PC-9 (cell line): ENCODE data around the gene DNAI2. TPM values are rescaled to one million over a fixed set of nuclear protein-coding genes. Genes with fewer than 3 reads are reported as not detected.
"Not testable (repeated sequence)": the region's sequence is repeated elsewhere in the genome, so short reads cannot be mapped to it uniquely, and the experiment has no call there.

Experiments used
- BruUV-seq: library from RNA; stranded (reverse); fragments of 400-500 nt; replicated peaks from 2 replicates; lab custom pipeline; 2021; lab: Mats Ljungman, UMichigan
- CTCF ChIA-PET: fragments of 300-600 bp; sonication (Branson Sonifier 250); formaldehyde crosslinking; loops from one replicate; lab custom pipeline; 2022; ENCODE audit warnings: antibody characterized with exemption; lab: Charles Lee
- POLR2A ChIA-PET: fragments of 300-600 bp; sonication (Branson Sonifier 250); formaldehyde crosslinking; loops from one replicate; lab custom pipeline; 2022; ENCODE audit warnings: antibody characterized with exemption; ENCODE audit not compliant: unreplicated experiment; lab: Charles Lee
- DNase-seq, 2 experiments: peaks; one replicate each; pipeline versions ENCODE4 v3.0.0 to v3.0.0-alpha.2; 2015 to 2022; ENCODE audit warnings: mixed read lengths in 1 of 2
- H2AFZ ChIP-seq: fragments of 200-600 bp; sonication (generic); 2 replicates; pipeline ENCODE4 v1.8.1; 2017; ENCODE audit warnings: antibody characterized with exemption
- H3F3A ChIP-seq: fragments of 200-600 bp; sonication (generic); 2 replicates; pipeline ENCODE4 v1.8.1; 2017; ENCODE audit warnings: antibody characterized with exemption, mild to moderate bottlenecking, low read depth; ENCODE audit not compliant: insufficient read depth
- H3K27ac ChIP-seq: fragments of 200-600 bp; sonication (generic); 2 replicates; pipeline ENCODE4 v1.6.1; 2016; ENCODE audit warnings: mixed run types
- H3K27me3 ChIP-seq: fragments of 200-600 bp; sonication (generic); 2 replicates; pipeline ENCODE4 v1.6.1; 2016; ENCODE audit warnings: low read depth, mixed run types; ENCODE audit not compliant: insufficient read depth
- H3K36me3 ChIP-seq: fragments of 200-600 bp; sonication (generic); 2 replicates; pipeline ENCODE4 v1.6.1; 2016; ENCODE audit warnings: low read depth, mixed run types
- H3K4me1 ChIP-seq: fragments of 200-600 bp; sonication (generic); replicated peaks from 2 replicates; pipeline ENCODE4 v1.6.1; 2016; ENCODE audit warnings: mixed run types; ENCODE audit not compliant: insufficient read depth
- H3K4me2 ChIP-seq: fragments of 200-600 bp; sonication (generic); 2 replicates; pipeline ENCODE4 v1.6.1; 2017; ENCODE audit warnings: mixed run types
- H3K4me3 ChIP-seq: fragments of 200-600 bp; sonication (generic); 2 replicates; pipeline ENCODE4 v1.6.1; 2016; ENCODE audit warnings: mixed run types
- H3K79me2 ChIP-seq: fragments of 200-600 bp; sonication (generic); 2 replicates; pipeline ENCODE4 v1.6.1; 2017; ENCODE audit warnings: low read depth, mixed run types
- H3K9me2 ChIP-seq: fragments of 200-600 bp; sonication (generic); 2 replicates; pipeline ENCODE4 v1.8.1; 2017; ENCODE audit warnings: mild to moderate bottlenecking; ENCODE audit not compliant: insufficient read depth
- H3K9me3 ChIP-seq: fragments of 200-600 bp; sonication (generic); 2 replicates; pipeline ENCODE4 v1.8.1; 2016; ENCODE audit warnings: low read depth; ENCODE audit not compliant: insufficient read depth
- H4K20me1 ChIP-seq: fragments of 200-600 bp; sonication (generic); 2 replicates; pipeline ENCODE4 v1.8.1; 2017; ENCODE audit not compliant: insufficient read depth
- EZH2 ChIP-seq: fragments of 200-600 bp; sonication (generic); IDR thresholded peaks from 2 replicates; pipeline ENCODE4 v1.8.0; 2017; ENCODE audit warnings: antibody characterized with exemption, low read depth
- intact Hi-C: fragments of 100-400 bp; cut with micrococcal nuclease; formaldehyde crosslinking; loops from one replicate; pipeline ENCODE4 v1.10.0; 2022; ENCODE audit not compliant: unreplicated experiment
- total RNA-seq: library from RNA; stranded (reverse); gene quantifications from 2 replicates; pipeline ENCODE4 v1.2.3, GENCODE V29; 2021
- TF ChIP-seq, protein P1 (sequence below): fragments of 200-600 bp; sonication (generic); conservative IDR thresholded peaks from 2 replicates; pipeline ENCODE4 v1.6.1; 2017; ENCODE audit warnings: mixed run types, antibody characterized with exemption, mild to moderate bottlenecking, moderate library complexity

Gene DNAI2
- total RNA-seq, 1 experiment from 2014 or later: not detected

DNA sequence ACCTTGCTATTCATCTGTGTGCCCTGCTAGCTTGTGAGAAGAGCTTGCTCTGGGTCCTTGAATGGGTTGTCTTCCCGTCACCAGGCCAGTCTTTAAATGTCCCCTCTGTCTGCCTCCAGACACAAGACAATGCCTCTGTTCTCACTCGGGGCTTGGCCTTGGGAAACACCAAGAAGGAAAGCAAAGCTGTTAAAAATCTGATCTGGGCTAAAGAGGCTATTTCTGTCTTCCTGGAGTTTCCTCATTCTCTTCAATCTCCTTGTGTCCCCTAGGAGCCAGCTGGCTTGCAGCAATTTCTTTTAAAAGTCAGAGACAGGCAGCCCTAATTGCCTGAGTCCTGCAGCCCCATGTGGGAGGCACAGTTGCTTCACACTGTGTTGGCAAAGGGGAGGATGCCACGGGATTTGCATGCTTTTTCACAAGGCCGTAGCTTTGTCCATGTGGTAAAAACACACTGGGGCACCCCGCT lies 2.5 kb downstream of the DNAI2 start:
- no peaks in the 10 kb centered on the region for H4K20me1 ChIP-seq
- no peaks in the 10 kb centered on the region for H3F3A ChIP-seq
- H3K4me1 ChIP-seq: no peaks in the 10 kb centered on the region
- peaks cover 77% of the 10 kb centered on the region for H3K27me3 ChIP-seq
- no peak for TF ChIP-seq EZH2
- TF ChIP-seq, protein P1, sequence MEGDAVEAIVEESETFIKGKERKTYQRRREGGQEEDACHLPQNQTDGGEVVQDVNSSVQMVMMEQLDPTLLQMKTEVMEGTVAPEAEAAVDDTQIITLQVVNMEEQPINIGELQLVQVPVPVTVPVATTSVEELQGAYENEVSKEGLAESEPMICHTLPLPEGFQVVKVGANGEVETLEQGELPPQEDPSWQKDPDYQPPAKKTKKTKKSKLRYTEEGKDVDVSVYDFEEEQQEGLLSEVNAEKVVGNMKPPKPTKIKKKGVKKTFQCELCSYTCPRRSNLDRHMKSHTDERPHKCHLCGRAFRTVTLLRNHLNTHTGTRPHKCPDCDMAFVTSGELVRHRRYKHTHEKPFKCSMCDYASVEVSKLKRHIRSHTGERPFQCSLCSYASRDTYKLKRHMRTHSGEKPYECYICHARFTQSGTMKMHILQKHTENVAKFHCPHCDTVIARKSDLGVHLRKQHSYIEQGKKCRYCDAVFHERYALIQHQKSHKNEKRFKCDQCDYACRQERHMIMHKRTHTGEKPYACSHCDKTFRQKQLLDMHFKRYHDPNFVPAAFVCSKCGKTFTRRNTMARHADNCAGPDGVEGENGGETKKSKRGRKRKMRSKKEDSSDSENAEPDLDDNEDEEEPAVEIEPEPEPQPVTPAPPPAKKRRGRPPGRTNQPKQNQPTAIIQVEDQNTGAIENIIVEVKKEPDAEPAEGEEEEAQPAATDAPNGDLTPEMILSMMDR: no peak
- intact Hi-C loops: no loop called here
- POLR2A ChIA-PET: no interaction called here
- H3K9me3 ChIP-seq: no peaks in the 10 kb centered on the region
- H3K4me2 ChIP-seq: no peak overlapping the region
- no peak overlapping the region for H3K27ac ChIP-seq
- no peaks in the 10 kb centered on the region for H3K9me2 ChIP-seq
- no peaks in the 10 kb centered on the region for H3K36me3 ChIP-seq
- H3K4me3 ChIP-seq: no peak overlapping the region
- CTCF ChIA-PET: no interaction called here
- no peaks in the 10 kb centered on the region for H3K79me2 ChIP-seq
- BruUV-seq: no TSS peak
- DNase-seq: no peak
- no peak overlapping the region for H2AFZ ChIP-seq

DNA sequence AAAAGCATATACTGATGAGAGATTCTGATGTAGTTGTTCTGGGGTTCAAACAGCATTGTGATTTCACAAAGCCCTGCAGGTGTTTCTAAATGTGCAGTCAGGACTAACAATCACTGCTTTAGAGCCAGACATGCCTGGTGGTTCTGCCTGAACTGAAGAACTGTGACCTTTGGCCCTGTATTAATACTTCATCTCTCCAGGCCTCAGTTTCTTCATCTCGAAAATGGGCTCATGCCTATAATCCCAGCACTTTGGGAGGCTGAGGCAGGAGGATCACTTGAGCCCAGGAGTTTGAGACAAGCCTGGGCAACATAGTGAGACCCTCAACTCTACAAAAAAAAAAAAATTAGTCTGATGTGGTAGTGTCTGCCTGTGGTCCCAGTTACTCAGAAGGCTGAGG lies 3.9 kb downstream of the DNAI2 start:
- ChIA-PET POLR2A (no interaction called here), CTCF (no interaction called here)
- intact Hi-C loops: no loop called here
- Histone ChIP-seq H3K9me2 (no peaks in the 10 kb centered on the region), H3K27me3 (peaks cover 66% of the 10 kb centered on the region), H4K20me1 (no peaks in the 10 kb centered on the region), H2AFZ (no peak overlapping the region), H3K4me2 (no peak overlapping the region), H3K36me3 (no peaks in the 10 kb centered on the region), H3K4me3 (no peak overlapping the region), H3K9me3 (no peaks in the 10 kb centered on the region), H3F3A (no peaks in the 10 kb centered on the region), H3K27ac (no peak overlapping the region), H3K79me2 (no peaks in the 10 kb centered on the region), H3K4me1 (no peaks in the 10 kb centered on the region; the same call in 1 of the 2 replicates)
- no peak for DNase-seq
- TF ChIP-seq EZH2: no peak
- TF ChIP-seq, protein P1: no peak
- BruUV-seq: no TSS peak

DNA sequence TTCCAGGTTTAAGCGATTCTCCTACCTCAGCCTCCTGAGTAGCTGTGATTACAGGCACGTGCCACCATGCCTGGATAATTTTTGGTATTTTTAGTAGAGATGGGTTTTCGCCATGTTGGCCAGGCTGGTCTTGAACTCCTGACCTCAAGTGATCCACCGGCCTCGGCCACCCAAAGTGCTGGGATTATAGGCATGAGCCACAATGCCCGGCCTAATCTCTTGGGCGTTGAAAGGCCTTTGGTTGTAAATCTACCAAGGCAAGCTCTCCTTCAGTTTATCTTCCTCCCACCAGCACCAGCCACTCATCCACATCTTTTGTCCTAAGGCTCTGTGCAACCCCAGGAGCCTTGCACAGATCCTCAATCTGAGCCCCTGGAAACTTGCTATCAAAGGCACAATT lies 5.6 kb downstream of the DNAI2 start:
- H3K4me2 ChIP-seq, H3K9me3 ChIP-seq, BruUV-seq, H3K4me1 ChIP-seq, H3K36me3 ChIP-seq, H3K27ac ChIP-seq, H3K9me2 ChIP-seq, DNase-seq, H4K20me1 ChIP-seq, POLR2A ChIA-PET, H2AFZ ChIP-seq, H3K4me3 ChIP-seq, H3F3A ChIP-seq, H3K79me2 ChIP-seq, CTCF ChIA-PET: not testable (repeated sequence)
- H3K27me3 ChIP-seq: peaks cover 56% of the 10 kb centered on the region
- intact Hi-C loops: loop anchor here (5.0 kb wide), 1 partner anchor 67 kb away; the partner anchor contains the start of gene TTYH2

DNA sequence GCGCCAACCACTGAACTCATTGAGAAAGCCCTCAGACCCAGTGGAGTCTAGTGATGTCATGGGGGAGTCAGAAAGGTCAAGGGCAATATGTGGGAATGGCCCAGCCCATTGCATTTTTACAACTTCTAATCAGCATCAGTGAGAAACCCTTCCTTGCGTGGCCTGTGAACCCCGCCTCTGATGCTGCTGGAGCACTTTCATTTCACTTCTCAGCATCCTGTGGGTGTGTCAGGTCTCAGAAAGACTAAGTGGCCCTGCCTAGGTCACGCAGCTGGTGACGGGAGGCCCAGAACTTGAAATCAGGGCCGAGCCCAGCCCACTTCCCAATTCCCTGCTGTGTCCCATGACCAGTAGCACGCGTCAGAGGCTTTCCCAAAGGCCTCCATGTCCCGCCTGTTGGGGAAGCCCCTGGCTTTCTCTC lies 6.1 kb downstream of the DNAI2 start:
- intact Hi-C loops: loop anchor here (5.0 kb wide), 1 partner anchor 68 kb away; the partner anchor contains the start of gene TTYH2
- no peak for DNase-seq
- H3K4me1 ChIP-seq: no peaks in the 10 kb centered on the region; the same call in 1 of the 2 replicates
- H3K9me3 ChIP-seq: no peaks in the 10 kb centered on the region
- H3K27me3 ChIP-seq: peaks cover 56% of the 10 kb centered on the region
- POLR2A ChIA-PET: no interaction called here
- BruUV-seq: no TSS peak
- H3K9me2 ChIP-seq: no peaks in the 10 kb centered on the region
- H3K4me2 ChIP-seq: no peak overlapping the region
- no peaks in the 10 kb centered on the region for H3K79me2 ChIP-seq
- H3K4me3 ChIP-seq: no peak overlapping the region
- H4K20me1 ChIP-seq: no peaks in the 10 kb centered on the region
- H3K36me3 ChIP-seq: no peaks in the 10 kb centered on the region
- no peaks in the 10 kb centered on the region for H3F3A ChIP-seq
- H2AFZ ChIP-seq: no peak overlapping the region
- no peak overlapping the region for H3K27ac ChIP-seq
- TF ChIP-seq, protein P1: no peak
- no peak for TF ChIP-seq EZH2
- CTCF ChIA-PET: no interaction called here
